H9 (cell line): ENCODE data around the gene GAR1. TPM values are rescaled to one million over a fixed set of nuclear protein-coding genes. Genes with fewer than 3 reads are reported as not detected.

ENCODE experiments used
- DNase-seq: peaks from one replicate; pipeline ENCODE4 v3.0.0-alpha.2; 2017
- H2AFZ ChIP-seq: one replicate; pipeline ENCODE4 v1.6.1; 2013; ENCODE audit warnings: mild to moderate bottlenecking, low read length, control low read depth, moderate library complexity
- H2AK5ac ChIP-seq: 2 replicates; pipeline ENCODE4 v1.6.1; 2013; ENCODE audit warnings: low read length, control low read depth, mixed read lengths; ENCODE audit not compliant: insufficient read length
- H2BK120ac ChIP-seq: one replicate; pipeline ENCODE4 v1.6.1; 2013; ENCODE audit warnings: low read depth, mild to moderate bottlenecking, low read length, control low read depth, inconsistent platforms; ENCODE audit not compliant: poor library complexity, severe bottlenecking
- H2BK12ac ChIP-seq: 2 replicates; pipeline ENCODE4 v1.6.1; 2013; ENCODE audit warnings: low read length, control low read depth, mixed read lengths, low read depth; ENCODE audit not compliant: insufficient read length
- H2BK15ac ChIP-seq: 2 replicates; pipeline ENCODE4 v1.6.1; 2013; ENCODE audit warnings: low read depth, low read length, control low read depth
- H2BK20ac ChIP-seq: one replicate; pipeline ENCODE4 v1.6.1; 2013; ENCODE audit warnings: low read depth, mild to moderate bottlenecking, low read length, control low read depth, inconsistent platforms; ENCODE audit not compliant: poor library complexity, severe bottlenecking
- H2BK5ac ChIP-seq: 2 replicates; pipeline ENCODE4 v1.6.1; 2013; ENCODE audit warnings: low read length, control low read depth, mixed read lengths; ENCODE audit not compliant: insufficient read length
- H3K14ac ChIP-seq: 2 replicates; pipeline ENCODE4 v1.6.1; 2013; ENCODE audit warnings: low read length, control low read depth; ENCODE audit not compliant: insufficient read depth
- H3K18ac ChIP-seq: 2 replicates; pipeline ENCODE4 v1.6.1; 2013; ENCODE audit warnings: low read depth, mild to moderate bottlenecking, mixed read lengths, low read length, control low read depth; ENCODE audit not compliant: insufficient read length
- H3K23ac ChIP-seq: 2 replicates; pipeline ENCODE4 v1.6.1; 2013; ENCODE audit warnings: low read length, control low read depth, mixed read lengths, low read depth; ENCODE audit not compliant: insufficient read length
- H3K23me2 ChIP-seq: 2 replicates; pipeline ENCODE4 v1.6.1; 2013; ENCODE audit warnings: low read depth, mild to moderate bottlenecking, mixed read lengths, low read length, control low read depth; ENCODE audit not compliant: insufficient read length, poor library complexity, severe bottlenecking
- H3K27ac ChIP-seq: 2 replicates; pipeline ENCODE4 v1.5.1; 2013; ENCODE audit warnings: low read length, control low read depth, mixed read lengths, low read depth; ENCODE audit not compliant: insufficient read length
- H3K27me3 ChIP-seq: 2 replicates; pipeline ENCODE4 v1.6.1; 2013; ENCODE audit warnings: low read length, control low read depth, inconsistent platforms; ENCODE audit not compliant: insufficient read depth
- H3K4ac ChIP-seq: 2 replicates; pipeline ENCODE4 v1.6.1; 2013; ENCODE audit warnings: low read depth, mild to moderate bottlenecking, control low read depth, inconsistent platforms, low read length, moderate library complexity
- H3K4me1 ChIP-seq: 2 replicates; pipeline ENCODE4 v1.6.1; 2013; ENCODE audit warnings: low read length, control low read depth, inconsistent platforms; ENCODE audit not compliant: insufficient read depth
- H3K4me2 ChIP-seq: 2 replicates; pipeline ENCODE4 v1.6.1; 2013; ENCODE audit warnings: low read length, control low read depth, mixed read lengths; ENCODE audit not compliant: insufficient read length, insufficient read depth
- H3K56ac ChIP-seq: 2 replicates; pipeline ENCODE4 v1.6.1; 2013; ENCODE audit warnings: low read depth, mild to moderate bottlenecking, mixed read lengths, low read length, control low read depth; ENCODE audit not compliant: insufficient read length
- H3K79me1 ChIP-seq: 2 replicates; pipeline ENCODE4 v1.6.1; 2013; ENCODE audit warnings: low read depth, mild to moderate bottlenecking, moderate library complexity, low read length, control low read depth, inconsistent platforms; ENCODE audit not compliant: insufficient read depth, poor library complexity, severe bottlenecking
- H3K79me2 ChIP-seq: 2 replicates; pipeline ENCODE4 v1.6.1; 2013; ENCODE audit warnings: low read length, control low read depth, inconsistent platforms; ENCODE audit not compliant: insufficient read depth
- H3K9ac ChIP-seq: 2 replicates; pipeline ENCODE4 v1.6.1; 2013; ENCODE audit warnings: low read length, control low read depth, mixed read lengths; ENCODE audit not compliant: insufficient read length; ENCODE audit errors: extremely low read depth
- H3K9me3 ChIP-seq: one replicate; pipeline ENCODE4 v1.6.1; 2013; ENCODE audit warnings: low read depth, low read length, inconsistent platforms; ENCODE audit not compliant: control insufficient read depth
- H3T11ph ChIP-seq: one replicate; pipeline ENCODE4 v1.6.1; 2013; ENCODE audit warnings: mild to moderate bottlenecking, low read length, control low read depth, inconsistent platforms
- H4K20me1 ChIP-seq: one replicate; pipeline ENCODE4 v1.6.1; 2013; ENCODE audit not compliant: control insufficient read depth, insufficient read length, insufficient read depth
- H4K5ac ChIP-seq: 2 replicates; pipeline ENCODE4 v1.6.1; 2013; ENCODE audit warnings: low read depth, mild to moderate bottlenecking, mixed read lengths, low read length, control low read depth; ENCODE audit not compliant: insufficient read length
- H4K8ac ChIP-seq: replicated peaks from 2 replicates; pipeline ENCODE4 v1.6.1; 2013; ENCODE audit warnings: low read length, control low read depth, mixed read lengths, low read depth; ENCODE audit not compliant: insufficient read length
- H4K91ac ChIP-seq: 2 replicates; pipeline ENCODE4 v1.6.1; 2013; ENCODE audit warnings: low read depth, mild to moderate bottlenecking, moderate library complexity, mixed read lengths, low read length, control low read depth; ENCODE audit not compliant: insufficient read length
- H3K27ac Mint-ChIP-seq, 3 experiments: 2 replicates in 2 of 3; 3 replicates in 1 of 3; pipeline ENCODE4 v1.8.0; 2020 to 2021; ENCODE audit warnings: mixed read lengths in 3 of 3, mild to moderate bottlenecking in 1 of 3, moderate library complexity in 1 of 3
- H3K27me3 Mint-ChIP-seq: 2 replicates; pipeline ENCODE4 v1.8.0; 2021; ENCODE audit warnings: low read depth, mild to moderate bottlenecking, moderate library complexity, mixed read lengths
- H3K36me3 Mint-ChIP-seq, 3 experiments: 2 replicates in 2 of 3; 3 replicates in 1 of 3; pipeline ENCODE4 v1.8.0; 2020 to 2021; ENCODE audit warnings: low read depth in 3 of 3, mixed read lengths in 3 of 3; ENCODE audit not compliant: insufficient read depth in 1 of 3
- H3K4me1 Mint-ChIP-seq, 2 experiments: 2 replicates each; pipeline ENCODE4 v1.8.0; 2020; ENCODE audit warnings: mixed read lengths in 2 of 2
- H3K4me3 Mint-ChIP-seq, 2 experiments: 2 replicates in 1 of 2; 3 replicates in 1 of 2; pipeline ENCODE4 v1.8.0; 2020 to 2021; ENCODE audit warnings: mild to moderate bottlenecking in 2 of 2, mixed read lengths in 2 of 2, moderate library complexity in 1 of 2
- H3K9me3 Mint-ChIP-seq, 2 experiments: 2 replicates in 1 of 2; 3 replicates in 1 of 2; pipeline ENCODE4 v1.8.0; 2020; ENCODE audit warnings: mild to moderate bottlenecking in 2 of 2, mixed read lengths in 2 of 2, moderate library complexity in 1 of 2
- WGBS: extraction: QIAGEN DNeasy Blood & Tissue Kit; methylation state at CpG from one replicate; pipeline ENCODE4 v1.1.7; 2013; ENCODE audit warnings: missing lambda C conversion rate, low lambda C conversion rate, mixed read lengths; ENCODE audit not compliant: insufficient read length; ENCODE audit errors: extremely low coverage; 5-methylcytosine and 5-hydroxymethylcytosine counted together
- total RNA-seq: library from RNA; stranded (reverse); gene quantifications from 2 replicates; pipeline ENCODE4 v1.2.1, GENCODE V29; 2021
- TF ChIP-seq, protein P1 (sequence below): fragments of 200-600 bp; sonication (generic); conservative IDR thresholded peaks from 3 replicates; pipeline ENCODE4 v1.8.0; 2021; ENCODE audit warnings: antibody characterized with exemption, mild to moderate bottlenecking

Gene GAR1
- total RNA-seq, 1 experiment from 2014 or later: 45.3 TPM

DNA sequence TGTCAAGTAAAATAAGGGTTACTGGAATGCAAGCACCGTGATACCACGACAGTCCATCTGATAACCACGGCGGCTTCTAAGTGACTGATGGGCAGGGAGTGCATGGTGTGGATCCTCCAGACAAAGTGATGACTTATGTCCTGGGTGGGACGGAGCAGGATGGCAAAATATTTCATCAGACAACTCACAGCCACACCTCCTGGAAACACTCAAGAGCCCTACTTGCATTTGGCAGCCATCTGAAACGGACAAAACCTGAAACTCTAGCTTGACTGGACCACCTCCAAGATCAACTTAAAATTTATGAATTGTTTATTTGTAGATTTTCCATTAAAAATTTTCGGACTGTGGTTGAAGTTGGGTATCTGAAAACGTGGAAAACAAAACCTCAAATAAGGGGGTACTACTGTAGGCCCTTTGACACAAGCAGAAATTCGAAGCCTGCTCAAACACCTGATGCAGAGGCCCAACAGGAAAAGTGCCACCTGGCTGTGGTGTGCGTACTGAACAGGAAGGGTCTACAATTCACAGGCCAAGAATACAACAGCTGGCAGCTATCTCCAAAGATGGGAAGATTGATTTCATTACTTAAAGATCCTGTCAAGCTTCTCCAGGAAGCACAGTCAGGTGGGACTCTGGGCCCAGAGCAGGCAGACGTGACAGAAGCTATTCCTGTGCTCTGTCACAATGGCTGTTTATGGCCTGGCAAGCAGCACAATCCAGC, 58.4 kb downstream of the GAR1 start:
- Histone ChIP-seq H3K9ac (no peak overlapping the region), H3K4me1 (no peaks in the 10 kb centered on the region), H3K23ac (no peak overlapping the region), H2BK5ac (no peak overlapping the region), H4K5ac (no peak overlapping the region), H2BK12ac (no peak overlapping the region), H2AFZ (no peak overlapping the region), H3K14ac (no peak overlapping the region), H2AK5ac (no peak overlapping the region), H2BK120ac (no peak overlapping the region), H3K4ac (no peak overlapping the region), H3T11ph (no peak overlapping the region), H4K8ac (no peak overlapping the region), H3K27me3 (no peaks in the 10 kb centered on the region), H2BK20ac (no peak overlapping the region), H3K18ac (no peak overlapping the region), H2BK15ac (no peak overlapping the region), H4K20me1 (no peaks in the 10 kb centered on the region), H3K9me3 (no peaks in the 10 kb centered on the region), H3K79me2 (no peaks in the 10 kb centered on the region), H3K23me2 (peaks cover under 1% of the 10 kb centered on the region), H3K4me2 (no peak overlapping the region), H4K91ac (no peak overlapping the region), H3K27ac (no peak overlapping the region), H3K79me1 (no peaks in the 10 kb centered on the region), H3K56ac (no peak overlapping the region)
- H3K4me3 Mint-ChIP-seq: no peak overlapping the region
- DNase-seq: no peak
- TF ChIP-seq, protein P1, sequence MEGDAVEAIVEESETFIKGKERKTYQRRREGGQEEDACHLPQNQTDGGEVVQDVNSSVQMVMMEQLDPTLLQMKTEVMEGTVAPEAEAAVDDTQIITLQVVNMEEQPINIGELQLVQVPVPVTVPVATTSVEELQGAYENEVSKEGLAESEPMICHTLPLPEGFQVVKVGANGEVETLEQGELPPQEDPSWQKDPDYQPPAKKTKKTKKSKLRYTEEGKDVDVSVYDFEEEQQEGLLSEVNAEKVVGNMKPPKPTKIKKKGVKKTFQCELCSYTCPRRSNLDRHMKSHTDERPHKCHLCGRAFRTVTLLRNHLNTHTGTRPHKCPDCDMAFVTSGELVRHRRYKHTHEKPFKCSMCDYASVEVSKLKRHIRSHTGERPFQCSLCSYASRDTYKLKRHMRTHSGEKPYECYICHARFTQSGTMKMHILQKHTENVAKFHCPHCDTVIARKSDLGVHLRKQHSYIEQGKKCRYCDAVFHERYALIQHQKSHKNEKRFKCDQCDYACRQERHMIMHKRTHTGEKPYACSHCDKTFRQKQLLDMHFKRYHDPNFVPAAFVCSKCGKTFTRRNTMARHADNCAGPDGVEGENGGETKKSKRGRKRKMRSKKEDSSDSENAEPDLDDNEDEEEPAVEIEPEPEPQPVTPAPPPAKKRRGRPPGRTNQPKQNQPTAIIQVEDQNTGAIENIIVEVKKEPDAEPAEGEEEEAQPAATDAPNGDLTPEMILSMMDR: no peak
- H3K27ac Mint-ChIP-seq: no peak overlapping the region
- H3K36me3 Mint-ChIP-seq: peaks cover 0 to 5% (median 0%) of the 10 kb centered on the region in 3 experiments; a peak in 2 of 7 replicates
- WGBS: no CpG with 5 or more reads among the region's 11 CpGs
- no peaks in the 10 kb centered on the region for H3K4me1 Mint-ChIP-seq
- H3K27me3 Mint-ChIP-seq: no peaks in the 10 kb centered on the region; the same call in 1 of the 2 replicates
- peaks cover 0 to 3% of the 10 kb centered on the region in 2 experiments; a peak in 2 of 5 replicates for H3K9me3 Mint-ChIP-seq

Other genes with a start within 250 kb of the GAR1 start
- gene CASP6, start 112.3 kb upstream of the GAR1 start, total RNA-seq: 25.2 and 32.2 TPM in 2 replicates
- gene PLA2G12A, start 85.7 kb upstream of the GAR1 start, total RNA-seq: 39.2 and 47.3 TPM in 2 replicates
- gene CFI, start 13.8 kb upstream of the GAR1 start, total RNA-seq: not detected in 2 replicates
- gene RRH, start 12.2 kb downstream of the GAR1 start, total RNA-seq: 0.20 TPM in 1 of 2 replicates, not detected in the other
- 0.07 and 0.09 TPM in 2 replicates for gene LRIT3, start 32.3 kb downstream of the GAR1 start, total RNA-seq
- 1.1 and 1.5 TPM in 2 replicates for gene EGF, start 97.1 kb downstream of the GAR1 start, total RNA-seq